GM19455 (cell line): Measurements from ENCODE around the gene CLTB.

Experiments
- ATAC-seq: cut with Tn5 transposase; IDR thresholded peaks from one replicate; pipeline ENCODE4 v1.9.1; 2021; ENCODE audit not compliant: unreplicated experiment

The CLTB gene

DNA sequence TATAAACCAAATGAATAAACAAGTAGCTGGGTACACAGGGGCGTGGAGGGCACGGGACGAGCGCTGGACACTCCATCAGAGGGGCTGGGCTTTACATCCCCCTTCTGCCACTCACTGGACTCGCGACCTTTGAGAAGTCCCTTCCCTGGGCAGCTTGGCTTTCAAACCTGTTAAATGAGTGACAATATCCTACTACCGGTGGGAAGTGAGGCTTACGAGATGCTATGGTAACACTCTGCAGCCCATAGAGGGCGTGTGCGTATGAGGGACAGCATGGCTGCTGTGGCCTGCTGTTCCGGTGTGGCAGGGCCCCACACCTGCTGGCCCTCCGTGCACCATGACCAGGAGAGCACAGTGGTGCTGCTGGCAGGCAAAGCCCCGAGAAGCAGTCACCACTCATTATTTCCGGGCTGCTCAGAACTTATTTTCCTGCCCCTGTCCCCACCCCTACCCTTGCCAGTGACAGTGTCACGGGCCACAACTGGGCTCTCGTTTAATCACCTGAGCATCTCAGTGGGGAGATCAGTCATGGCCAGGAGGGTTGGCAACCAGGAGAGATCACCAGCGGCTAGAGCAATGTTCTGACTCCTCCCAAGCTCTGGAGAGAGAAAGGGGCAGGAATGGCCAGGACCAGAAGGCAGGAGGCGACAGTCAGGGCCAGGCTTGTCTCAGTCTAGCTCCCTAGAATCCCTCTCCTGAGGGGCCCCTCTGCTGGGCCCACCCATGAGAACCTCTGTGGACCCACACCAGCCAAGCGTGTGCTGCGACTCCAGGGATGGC is 10.5 kb downstream of the CLTB start:
- no peak for ATAC-seq

GRCh38 chr5:176401281-176402205 is 14.8 kb downstream of the CLTB start:
- no peak for ATAC-seq

GRCh38 chr5:176400382-176401156 is 15.8 kb downstream of the CLTB start:
- ATAC-seq: no peak

DNA sequence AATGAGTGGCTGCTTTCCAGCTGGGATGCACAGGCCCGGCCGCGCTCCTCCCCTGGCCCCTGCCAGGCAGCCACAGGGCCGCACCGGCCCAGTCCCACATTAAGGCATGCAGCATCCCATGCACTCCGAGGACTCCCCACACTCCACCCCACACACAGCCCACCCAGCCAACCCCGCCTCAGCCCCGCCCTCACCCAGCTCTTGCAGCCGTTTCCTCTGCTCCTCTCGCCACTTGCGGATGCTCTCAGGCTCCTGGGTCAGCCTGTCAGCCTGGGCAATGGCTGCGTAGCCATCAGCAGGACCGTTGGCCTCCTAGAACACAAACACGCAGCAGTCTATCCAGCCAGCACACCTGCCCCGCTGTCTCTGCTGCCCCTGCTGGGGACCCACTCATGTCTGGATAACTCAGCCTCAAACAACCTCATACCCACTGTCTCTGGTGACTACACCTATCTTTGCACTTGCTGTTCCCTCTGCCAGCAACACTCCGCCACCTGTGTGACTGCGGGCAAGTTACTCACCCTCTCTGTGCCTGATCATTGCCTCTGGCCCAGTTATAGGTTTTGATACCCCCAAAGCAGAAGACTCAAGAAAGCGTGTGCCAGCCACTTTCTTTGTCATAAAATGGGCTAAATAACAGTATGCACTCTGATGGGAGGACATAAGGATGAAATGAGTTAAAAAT is 18.5 kb downstream of the CLTB start:
- no peak for ATAC-seq

GRCh38 chr5:176396330-176396729 is 20.0 kb downstream of the CLTB start:
- no peak for ATAC-seq

GRCh38 chr5:176394881-176395675 is 21.3 kb downstream of the CLTB start:
- ATAC-seq: no peak

- no peak for ATAC-seq
Measured at GRCh38 chr5:176394096-176394495, 22.2 kb downstream of the CLTB start.

DNA sequence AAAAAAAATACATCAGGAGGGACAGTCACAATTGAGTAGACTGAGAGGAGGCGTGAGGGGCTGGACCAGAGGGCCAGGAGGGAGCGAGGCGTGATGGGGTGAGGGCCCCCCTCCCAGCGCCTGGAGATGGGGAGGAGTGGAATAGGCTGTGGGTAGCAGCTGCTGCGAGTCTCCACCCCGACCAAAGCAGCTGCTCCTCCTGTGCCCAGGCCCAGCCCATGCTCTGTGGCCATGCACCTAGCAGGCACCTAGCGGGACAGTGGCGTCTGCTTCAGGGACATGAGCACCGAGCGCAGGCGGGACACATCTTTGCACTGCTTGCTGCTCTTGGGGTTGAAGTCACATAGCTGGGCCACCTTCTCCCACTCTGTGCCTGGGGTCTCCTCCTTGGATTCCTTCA is 23.8 kb downstream of the CLTB start:
- ATAC-seq: no peak

DNA sequence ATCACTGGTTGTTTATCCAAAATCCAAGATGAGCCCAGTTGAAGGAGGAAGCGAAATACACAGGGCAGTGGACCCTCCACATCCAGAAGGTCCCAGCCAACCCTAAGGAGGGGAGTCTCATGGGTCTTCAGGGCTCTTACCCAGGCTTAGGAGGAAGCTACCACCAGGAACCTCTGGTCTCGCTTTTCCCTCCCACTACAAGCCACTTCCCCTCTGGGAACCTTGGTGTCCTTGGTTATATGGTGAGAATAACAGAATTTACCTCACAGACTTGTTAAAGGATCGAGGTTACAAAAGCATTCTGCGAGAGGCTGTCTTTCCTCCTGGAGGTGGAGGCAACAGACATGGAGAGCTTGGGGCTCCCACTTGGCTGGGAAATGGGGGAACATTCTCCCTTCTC is 24.3 kb downstream of the CLTB start:
- ATAC-seq: no peak

- ATAC-seq: no peak
Measured at GRCh38 chr5:176391479-176391878, 24.9 kb downstream of the CLTB start.

DNA sequence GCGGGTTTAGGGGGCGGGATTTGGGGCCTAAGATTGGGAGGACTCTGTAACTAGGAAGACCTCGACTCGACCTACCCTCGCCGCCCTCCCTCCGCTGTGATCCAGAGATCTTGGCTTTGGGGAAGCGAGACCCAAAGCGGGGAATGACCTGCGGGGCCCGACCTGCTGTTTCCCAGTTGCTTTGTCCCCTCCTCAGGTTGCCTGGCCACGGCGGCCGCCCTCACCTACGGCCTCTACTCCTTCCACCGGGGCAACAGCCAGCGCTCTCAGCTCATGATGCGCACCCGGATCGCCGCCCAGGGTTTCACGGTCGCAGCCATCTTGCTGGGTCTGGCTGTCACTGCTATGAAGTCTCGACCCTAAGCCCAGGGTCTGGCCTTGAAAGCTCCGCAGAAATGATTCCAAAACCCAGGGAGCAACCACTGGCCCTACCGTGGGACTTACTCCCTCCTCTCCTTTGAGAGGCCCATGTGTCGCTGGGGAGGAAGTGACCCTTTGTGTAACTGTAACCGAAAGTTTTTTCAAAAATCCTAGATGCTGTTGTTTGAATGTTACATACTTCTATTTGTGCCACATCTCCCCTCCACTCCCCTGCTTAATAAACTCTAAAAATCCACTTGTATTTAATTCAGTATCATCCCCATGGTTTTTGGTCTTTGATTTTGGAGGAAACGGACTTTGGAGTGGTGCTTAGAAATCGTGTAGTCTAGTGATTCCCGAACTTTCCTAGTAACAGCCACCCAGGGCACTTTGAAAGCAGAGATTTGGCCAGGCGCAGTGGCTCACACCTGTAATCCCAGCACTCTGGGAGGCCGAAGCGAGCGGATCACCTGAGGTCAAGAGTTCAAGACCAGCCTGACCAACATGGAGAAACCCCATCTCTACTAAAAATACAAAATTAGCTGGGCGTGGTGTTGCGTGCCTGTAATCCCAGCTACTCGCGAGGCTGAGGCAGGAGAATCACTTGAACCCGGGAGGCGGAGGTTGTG is 26.9 kb downstream of the CLTB start:
- peak; percentile 30 for ATAC-seq

- peak; percentile 89 for ATAC-seq
Measured at GRCh38 chr5:176388444-176389134, 27.8 kb downstream of the CLTB start, which contains the start of the genes HIGD2A and NOP16. Gene HIGD2A (plus strand): TSS chr5:176388751. CDS start chr5:176388820, 69 bp downstream. Gene NOP16 (minus strand): TSS chr5:176388598. CDS start chr5:176388539, 59 bp downstream.

- peak; percentile 1 for ATAC-seq
Measured at GRCh38 chr5:176388003-176388443, 28.3 kb downstream of the CLTB start.

DNA sequence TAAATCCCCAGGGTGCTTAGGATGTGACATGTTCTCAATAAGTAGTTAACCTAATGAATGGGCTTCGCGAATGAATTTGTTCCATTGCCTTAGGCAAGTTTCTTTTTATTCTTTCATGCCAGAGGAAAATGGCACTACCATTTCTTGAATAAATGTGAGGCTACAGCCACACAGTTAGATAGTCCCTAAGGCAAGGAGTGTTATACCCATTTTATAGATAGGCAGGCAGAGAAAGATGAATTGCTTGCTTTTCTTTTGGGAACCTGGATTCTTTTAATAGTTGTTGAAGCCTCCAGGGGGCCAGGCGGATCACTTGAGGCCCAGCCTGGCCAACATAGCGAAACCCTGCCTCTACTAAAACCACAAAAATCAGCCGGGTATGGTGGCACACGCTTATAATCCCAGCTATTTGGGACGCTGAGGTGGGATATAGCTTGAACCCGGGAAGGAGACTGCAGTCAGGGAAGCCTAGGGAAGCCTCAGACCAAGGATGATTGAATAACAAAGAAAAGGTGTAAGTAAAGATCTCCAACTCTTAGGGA is 28.9 kb downstream of the CLTB start:
- ATAC-seq: no peak

GRCh38 chr5:176386491-176386890 is 29.8 kb downstream of the CLTB start:
- ATAC-seq: no peak

DNA sequence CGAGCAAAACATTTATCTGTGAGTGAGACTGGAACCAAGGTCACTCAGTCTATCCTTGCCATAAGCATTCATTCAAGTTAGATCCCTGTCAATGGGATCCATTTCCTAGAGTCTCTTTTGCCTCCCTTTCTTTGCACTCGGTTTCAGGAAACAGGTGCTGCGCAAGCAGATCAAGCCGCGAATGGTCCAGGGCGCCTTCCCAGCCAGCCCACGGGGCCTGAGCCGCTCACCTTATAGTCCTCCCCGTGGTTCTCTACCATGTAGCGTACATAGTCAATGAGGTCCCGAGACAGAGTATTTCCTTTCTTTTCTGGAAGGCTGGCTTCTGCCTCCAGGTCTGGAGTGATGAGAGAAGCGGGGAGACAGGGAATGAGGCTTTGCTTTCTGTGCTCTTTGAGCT is 31.3 kb downstream of the CLTB start:
- no peak for ATAC-seq

DNA sequence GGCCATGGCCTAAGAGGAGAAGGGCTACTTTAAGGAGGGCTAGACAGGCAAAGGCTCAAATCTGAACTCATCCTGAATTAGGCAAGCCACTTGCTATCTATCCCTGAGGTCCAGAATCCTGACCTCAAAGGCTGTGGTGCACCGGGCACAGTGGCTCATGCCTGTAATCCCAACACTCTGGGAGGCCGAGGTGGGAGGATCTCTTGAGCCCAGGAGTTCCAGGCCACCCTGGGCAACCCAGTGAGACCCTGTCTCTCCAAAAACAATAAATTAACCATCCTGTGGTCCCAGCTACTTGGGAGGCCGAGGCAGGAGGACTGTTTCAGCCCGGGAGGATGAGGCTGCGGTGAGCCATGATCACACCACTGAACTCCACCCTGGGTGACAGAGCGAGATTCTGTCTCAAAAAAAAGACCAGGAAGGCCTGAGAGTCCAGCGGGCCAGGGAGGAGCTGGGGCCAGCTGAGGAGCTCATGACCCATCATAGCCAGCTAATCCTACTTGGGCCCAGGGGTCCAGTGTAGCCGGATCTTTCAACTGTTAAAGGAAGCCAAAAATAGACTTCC is 31.9 kb downstream of the CLTB start:
- ATAC-seq: no peak
